SIG-M5 (cell line): ENCODE data around the gene SLC25A47.
"Not testable (repeated sequence)": the region's sequence is repeated elsewhere in the genome, so short reads cannot be mapped to it uniquely, and the experiment has no call there.

Source experiments
- DNase-seq: peaks from one replicate; lab custom pipeline; 2025; lab: John Stamatoyannopoulos, UW

The SLC25A47 gene, protein sequence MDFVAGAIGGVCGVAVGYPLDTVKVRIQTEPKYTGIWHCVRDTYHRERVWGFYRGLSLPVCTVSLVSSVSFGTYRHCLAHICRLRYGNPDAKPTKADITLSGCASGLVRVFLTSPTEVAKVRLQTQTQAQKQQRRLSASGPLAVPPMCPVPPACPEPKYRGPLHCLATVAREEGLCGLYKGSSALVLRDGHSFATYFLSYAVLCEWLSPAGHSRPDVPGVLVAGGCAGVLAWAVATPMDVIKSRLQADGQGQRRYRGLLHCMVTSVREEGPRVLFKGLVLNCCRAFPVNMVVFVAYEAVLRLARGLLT

DNA sequence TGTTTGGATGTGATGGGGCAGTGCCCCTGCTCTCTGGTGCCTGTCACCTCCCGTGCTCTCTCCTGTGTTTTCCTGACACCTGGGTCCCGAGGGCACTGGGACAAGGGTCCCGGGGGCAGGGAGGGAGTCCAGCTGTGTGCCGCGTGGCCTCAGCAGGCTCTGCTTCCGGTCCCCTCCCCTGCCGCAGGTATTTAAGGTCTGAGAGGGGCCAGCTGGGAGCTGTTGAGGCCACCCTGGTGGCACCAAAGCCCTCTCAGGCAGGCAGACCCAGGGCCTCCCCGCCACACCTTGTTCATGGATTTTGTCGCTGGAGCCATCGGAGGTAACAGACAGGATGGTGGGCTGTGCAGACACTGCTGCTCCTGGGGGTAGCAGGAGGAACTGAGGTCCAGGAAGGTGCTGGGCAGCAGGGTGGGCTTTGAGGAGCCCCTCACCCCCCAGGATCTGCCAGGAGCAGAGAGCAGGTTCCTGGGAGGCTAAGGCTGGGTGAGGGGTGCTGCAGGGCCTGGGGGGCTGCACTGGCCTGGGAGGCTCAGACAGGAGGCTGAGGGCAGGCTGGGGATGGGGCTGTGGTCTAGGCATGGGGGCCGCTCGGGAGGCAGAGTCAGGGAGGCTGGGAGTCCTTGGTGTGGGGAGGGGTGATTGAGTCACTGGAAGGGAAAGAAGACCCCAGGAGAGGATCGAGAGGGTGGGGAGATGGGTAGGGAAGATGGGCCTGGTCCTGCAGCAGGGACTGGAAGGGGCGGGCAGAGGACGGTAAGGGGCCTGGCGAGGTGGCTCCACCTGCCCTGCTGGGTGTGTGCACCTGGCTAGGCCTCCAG lies at the start of gene SLC25A47:
TSS of gene SLC25A47 (plus strand) at position 219 of the 821 bp plus-strand sequence. CDS start at position 295, 76 bp downstream.
- no peak for DNase-seq

DNA sequence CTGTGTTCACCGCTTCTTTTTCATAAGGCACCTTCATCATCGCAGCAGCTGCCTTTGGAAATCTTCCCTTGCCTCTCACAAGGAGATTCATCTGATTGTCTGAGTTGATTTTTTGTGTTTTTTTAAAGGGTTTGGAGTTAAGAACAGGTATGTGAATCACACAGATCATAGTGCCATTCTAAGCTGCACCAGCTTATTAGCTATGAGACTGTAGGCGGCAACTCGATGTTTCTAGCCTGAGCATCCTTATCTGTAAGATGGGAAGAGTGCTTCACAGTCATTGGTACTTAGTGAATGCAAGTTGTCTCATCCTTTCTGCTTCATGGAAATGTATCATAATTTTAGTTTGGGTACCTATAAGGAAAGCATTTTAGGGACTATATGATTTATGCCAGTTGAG lies 48.9 kb upstream of the SLC25A47 start:
- DNase-seq, result no peak

DNA sequence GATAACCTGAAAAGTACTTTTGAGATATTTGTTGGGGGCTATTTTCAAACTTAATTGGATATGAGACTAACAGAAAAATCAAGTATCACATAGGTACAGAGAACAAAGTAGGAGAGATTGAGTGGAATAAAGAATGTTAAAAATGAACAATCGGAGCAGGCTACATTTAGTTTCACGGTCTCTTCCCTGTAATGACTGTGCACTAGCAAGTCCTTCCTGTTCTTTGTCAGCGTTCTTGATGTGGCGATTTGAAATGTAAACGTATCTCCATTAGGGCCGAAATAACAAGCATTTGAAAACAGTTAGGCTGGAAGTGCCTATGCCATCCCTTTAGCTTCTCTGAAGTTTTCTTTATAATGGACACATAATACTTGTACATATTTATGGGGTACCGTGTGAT lies 47.9 kb upstream of the SLC25A47 start:
- no peak for DNase-seq

DNA sequence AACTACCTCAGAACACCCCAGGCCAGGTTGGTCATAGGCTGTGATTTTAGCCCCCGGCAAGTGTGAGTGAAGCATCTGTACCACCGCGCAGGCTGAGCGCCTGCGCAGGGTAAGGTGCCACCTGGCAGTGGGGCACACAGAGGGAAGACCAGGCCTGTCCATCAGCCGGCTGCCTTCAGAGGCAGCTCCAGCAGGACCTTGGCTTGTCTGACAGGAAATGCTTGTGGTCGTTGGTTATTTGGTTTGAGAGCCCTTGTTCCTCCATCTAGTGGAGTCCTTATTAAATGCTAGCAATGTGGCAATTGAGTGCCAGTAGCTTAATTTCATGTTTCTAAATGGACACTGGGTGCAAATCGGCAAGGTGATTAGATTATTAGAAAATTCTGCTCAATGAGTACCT lies 44.4 kb upstream of the SLC25A47 start:
- DNase-seq, result no peak

DNA sequence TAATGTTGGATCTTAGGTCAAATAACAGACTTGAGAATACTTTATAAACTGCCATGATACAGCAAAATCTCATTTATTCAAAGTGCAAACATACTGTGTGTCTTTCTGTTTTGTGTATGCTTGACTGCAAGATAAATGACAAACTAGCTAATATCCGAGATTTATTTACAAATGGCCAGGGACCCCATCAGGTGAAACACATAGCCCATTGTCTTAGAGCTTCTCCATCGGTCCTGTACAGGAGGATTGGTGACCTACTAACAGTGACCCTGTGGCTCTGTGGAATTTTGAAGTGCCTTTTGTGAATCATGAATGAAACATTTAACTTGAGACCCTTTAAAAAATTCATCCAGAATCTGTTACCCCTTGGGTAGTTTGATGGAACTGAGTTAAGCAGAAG lies 44.0 kb upstream of the SLC25A47 start:
- DNase-seq, result no peak

DNA sequence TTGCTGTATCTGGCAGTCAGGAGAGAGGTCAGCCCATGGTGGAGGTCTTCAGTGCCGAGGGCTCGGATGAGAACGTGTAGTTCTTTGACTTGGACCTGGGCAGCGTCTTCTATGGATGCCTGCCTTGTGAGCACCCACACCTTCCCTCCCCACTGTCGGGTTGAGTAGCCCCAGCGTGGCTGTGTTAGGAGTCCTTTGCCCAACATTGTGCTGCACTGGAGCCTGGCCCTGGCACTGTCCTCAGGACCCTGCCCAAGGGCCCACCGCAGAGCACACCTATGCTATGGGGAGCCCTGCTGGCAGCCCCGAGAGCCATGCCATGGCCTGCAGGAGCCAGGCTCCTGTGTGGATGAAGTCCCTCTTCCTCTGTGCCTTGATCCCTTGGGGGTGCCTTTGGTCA lies 43.6 kb upstream of the SLC25A47 start:
- no peak for DNase-seq

DNA sequence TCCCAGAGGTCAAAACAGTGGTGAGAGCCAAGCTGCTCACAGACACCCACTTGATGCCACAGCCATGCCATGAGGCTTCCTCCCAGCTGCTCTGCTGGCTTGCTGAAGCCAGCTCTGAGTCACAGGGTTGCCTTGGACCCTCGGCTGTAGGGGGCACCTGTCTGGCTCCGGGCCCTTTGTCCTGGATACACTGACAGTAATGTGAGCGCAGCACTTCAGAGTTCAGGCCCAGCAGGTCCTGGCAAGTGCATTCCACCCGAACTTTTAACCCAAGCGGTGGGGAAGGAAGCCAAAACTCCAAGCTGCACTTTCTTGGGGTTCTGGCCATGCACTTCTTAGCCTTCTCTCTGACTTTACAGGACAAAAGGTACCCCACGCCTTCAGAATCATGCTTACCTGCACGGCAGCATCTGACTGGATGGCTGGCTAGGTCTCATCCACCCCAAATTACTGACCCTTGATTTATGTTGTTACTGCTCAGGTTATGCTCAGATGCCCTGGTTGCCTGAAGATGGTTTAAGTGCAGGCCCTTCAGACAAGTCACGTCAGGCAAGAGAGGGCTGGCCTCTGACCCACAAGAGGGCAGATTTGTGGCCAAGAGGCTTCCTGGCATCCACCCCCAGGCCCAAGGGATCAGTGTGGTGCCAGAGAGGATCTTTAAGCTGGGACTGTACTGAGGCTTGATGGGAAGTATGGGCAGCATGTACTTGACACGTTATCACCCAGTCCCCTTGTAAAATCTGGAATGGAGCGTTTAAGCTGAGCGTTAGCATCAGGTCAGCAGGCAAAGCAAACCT lies 41.7 kb upstream of the SLC25A47 start:
- DNase-seq, result no peak

DNA sequence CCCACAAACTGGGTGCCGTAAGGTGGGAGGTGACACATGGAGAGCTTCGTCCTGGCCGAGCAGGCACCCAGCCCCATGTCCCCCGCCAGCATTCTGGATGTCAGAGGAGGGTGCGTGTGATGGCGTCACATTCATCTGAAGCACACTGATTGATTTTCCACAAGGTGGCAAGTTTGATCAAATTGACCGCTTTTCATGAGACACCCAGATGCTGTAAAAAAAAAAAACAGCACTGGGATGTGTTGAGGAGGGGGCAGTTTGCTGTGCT lies 41.1 kb upstream of the SLC25A47 start:
- DNase-seq, result no peak

DNA sequence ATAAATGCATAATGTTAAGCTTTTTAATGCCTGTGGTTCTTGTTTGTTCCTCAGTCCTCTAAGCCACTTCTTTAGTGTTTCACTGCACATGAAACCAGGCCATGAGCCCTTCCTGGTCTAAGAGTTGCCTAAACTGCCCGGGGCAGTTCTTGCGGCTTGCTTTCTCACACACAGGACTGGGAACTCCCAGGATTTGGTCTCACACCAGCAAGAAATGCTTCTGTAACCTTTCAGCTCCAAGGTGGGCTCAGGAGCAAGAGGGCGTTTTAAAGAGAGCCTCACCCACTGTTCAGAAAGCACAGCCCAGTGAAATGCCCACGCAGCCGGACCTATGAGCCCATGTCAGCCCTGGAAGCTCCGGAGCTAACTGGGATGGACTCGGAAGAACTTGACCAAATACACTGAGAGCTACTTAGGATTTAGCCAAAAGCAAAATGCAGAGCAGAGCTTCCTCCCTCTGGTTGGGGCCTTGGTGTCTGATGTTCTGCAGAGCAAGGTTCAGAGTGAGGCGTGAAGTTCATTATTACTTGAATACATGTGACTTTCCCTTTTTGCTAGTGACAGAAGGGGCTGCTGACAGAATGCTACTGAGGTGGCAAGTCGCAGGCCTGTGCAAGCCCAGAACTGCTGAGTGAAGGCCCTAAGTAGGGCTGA lies 40.2 kb upstream of the SLC25A47 start:
- no peak for DNase-seq

DNA sequence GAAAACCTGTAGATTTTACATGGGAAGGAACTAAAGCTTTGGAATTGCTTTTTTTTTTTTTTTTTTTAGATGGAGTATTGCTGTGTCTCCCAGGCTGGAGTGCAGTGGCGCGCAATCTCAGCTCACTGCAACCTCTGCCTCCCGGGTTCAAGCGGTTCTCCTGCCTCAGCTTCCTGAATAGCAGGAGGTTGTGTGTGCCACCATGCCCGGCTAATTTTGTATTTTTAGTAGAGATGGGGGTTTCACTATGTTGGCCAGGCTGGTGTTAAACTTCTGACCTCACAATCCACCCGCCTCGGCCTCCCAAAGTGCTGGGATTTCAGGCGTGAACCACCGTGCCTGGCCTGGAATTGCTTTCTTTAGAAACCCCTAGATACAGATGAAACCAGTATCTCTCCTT lies 39.7 kb upstream of the SLC25A47 start:
- DNase-seq, result not testable (repeated sequence)

DNA sequence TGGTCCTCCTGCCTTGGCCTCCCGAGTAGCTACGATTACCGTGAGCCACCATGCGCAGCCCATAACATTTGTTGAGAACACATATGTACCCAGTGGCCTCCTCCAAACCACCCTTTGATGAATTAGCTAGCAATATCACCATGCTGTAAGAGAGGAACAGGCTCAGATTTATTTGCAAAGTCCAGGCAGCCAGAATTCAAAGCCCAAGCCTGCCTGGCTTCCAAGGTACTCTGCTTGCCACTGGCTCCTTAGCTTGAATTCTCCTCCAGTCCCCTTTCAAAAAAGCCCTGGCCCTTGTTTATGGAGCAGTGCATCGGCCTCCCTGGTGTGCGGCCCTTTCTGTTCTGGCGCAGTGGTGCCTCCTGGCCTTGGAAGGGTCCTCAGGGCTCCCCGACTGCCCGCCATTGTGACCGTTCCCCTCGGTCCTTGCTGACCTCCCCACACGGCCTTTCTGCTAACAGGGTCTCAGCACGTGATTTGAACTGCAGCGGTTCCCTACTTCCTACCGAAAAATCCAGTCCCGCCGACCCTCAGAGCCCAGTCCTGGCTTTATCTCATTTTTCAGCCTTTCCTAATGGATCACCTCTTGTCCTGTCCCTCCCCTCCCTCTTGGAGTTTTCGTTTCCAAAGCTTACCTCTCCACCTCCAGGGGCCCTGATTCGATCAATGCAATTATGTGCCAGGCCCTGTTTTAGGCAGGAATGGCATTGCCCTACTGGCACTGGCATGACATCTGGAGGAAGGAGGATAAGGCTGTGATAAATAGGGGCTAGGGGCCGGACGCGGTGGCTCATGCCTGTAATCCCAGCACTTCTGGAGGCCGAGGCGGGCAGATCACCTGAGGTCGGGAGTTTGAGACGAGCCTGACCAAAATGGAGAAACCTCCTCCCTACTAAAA lies 38.9 kb upstream of the SLC25A47 start:
- no peak for DNase-seq

DNA sequence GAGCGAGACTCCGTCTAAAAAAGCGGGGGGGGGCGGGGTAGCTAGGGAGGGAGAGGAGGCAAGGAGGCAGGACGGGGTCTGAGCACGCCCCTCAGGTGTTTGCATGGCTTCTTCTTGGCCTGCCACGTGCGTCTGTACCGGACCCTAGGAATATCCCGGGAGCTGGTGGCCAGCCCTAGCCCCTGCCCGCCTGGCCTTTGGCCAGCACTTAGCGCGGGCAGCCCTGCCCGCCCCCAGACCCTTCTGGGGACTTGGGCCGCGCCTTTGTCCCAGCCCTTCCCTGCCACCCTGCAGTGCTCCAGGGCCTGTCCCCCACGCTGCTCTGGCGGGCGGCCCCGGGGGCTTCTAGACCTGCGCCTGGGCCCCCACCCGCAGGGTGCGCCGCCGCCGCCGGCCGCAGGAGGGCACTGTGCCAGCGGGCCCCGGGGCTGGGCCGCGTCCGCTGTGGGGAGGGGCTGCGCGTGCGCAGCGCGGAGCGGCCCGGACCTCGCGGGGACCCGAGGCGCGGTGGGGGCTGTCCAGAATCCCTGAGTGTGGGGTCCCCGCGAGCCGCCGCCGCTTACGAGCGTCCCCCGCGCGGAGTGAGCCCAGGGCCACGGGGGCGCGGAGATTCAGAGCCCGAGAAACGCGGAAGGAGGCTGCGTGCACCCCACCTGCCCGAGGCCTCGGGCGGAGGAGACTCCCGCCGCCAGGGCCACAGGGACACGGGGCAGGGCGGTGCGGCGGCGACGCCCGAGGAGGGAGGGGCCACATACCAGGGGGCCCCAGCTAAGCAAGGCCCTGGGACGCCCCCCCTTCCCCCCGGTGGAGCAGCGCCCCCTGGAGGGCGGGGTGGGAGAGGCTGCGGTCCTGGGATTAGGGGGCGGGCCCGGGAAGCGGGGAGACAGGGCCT lies 37.9 kb upstream of the SLC25A47 start:
- DNase-seq, result no peak

DNA sequence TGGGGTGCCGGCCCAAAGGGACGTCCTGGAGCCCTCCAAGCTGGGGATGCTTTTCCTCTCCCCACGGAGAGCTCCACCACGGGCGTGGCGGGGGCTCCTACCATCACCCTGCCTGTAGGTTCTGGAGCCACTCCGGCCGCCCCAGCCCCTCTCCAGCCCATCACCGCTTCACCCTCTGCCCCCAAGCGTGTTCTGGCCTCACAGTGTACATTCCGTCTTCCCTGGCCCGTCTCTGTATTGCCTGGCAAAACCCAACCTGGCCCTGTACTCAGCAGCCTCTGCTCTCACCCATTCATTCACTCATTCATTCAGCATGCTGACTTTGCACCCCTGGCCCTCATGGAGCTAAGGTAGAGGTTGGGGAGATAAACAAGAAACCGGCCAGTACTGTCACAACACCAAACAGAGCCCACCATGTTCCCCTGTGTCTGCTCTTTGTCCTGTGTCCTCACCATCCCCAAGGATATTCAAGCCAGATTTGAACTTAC lies 37.2 kb upstream of the SLC25A47 start:
- DNase-seq, result no peak

DNA sequence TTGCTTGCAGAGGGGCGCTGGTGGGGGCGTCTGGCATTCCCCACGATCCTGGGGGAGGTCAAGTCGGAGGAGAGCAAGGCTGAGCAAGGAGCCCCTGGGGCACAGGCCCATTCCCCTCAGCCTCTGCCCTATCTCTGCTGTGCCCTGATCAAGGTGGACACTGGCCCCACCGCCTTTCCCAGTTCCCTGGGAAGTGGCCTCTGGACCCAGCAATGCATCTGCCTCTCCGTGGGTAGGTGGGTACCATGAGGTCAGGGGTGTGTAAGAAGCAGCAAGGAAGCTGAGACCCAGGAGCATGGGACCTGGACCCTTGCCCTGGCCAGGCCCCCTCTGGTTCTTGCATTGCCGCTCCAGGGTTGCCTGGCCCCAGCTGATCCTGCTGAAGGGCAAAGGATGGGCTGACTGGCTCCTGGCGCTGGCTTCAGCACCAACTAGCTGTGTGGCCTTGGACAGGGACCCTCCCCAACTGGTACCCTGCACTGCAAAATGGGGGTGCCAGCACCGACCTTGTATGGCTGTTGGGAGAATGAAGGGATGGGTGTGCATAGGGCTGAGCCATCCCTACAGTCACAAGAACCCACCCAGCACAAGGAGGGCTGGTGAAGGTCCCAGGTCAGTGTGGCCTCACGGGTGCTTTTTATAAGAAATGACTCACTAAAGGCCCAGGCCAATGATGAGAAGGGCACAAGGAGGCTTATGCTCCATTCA lies 36.5 kb upstream of the SLC25A47 start:
- DNase-seq, result no peak

DNA sequence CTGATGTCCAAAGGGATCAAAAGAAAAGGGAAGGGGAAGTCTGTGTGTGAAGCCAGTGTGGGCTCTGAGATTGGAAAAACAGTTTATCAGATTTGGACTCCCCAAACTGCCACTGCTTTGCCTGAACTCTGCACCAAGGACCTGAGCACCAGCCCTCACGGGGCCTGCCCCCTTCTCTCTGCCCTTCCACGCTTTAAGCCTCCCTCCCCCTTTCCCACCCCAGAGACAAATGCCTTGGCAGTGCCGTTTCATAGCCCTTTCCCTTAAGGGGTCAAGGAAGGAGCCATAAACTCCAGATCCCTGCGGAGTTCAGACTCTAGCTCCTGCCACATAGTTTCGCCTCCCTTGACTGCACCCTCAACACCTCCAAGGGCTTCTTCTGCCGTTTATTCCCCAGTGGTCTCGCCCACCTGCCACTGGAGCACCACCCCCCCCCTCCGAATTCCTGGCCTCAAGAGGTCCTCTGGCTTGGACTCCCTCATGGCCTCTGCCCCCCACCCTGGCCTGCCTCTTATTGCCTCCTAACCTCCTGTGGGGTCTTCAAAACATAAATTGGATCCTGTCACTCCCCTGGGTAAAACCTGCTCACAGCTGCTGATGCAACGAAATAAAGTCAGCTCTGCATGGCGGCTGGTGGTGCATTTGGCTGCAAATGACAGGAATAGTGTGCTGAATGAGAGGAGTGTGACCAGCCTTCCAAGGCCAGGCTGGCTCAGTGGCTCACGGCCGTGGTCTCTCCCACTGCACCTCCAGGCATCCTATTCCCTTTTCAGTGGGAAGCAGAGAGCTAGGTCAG lies 35.7 kb upstream of the SLC25A47 start:
- DNase-seq, result no peak

DNA sequence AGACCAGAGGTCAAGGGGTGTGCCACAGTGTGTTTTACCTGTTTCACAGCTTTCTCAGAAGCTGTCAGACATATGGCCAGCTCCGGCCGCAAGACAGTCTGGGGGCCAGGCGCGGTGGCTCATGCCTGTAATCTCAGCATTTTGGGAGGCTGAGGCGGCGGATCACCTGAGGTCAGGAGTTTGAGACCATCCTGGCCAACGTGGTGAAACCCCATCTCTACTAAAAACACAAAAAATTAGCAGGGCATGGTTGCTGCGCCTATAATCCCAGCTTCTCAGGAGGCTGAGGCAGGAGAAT lies 35.2 kb upstream of the SLC25A47 start:
- DNase-seq, result not testable (repeated sequence)

DNA sequence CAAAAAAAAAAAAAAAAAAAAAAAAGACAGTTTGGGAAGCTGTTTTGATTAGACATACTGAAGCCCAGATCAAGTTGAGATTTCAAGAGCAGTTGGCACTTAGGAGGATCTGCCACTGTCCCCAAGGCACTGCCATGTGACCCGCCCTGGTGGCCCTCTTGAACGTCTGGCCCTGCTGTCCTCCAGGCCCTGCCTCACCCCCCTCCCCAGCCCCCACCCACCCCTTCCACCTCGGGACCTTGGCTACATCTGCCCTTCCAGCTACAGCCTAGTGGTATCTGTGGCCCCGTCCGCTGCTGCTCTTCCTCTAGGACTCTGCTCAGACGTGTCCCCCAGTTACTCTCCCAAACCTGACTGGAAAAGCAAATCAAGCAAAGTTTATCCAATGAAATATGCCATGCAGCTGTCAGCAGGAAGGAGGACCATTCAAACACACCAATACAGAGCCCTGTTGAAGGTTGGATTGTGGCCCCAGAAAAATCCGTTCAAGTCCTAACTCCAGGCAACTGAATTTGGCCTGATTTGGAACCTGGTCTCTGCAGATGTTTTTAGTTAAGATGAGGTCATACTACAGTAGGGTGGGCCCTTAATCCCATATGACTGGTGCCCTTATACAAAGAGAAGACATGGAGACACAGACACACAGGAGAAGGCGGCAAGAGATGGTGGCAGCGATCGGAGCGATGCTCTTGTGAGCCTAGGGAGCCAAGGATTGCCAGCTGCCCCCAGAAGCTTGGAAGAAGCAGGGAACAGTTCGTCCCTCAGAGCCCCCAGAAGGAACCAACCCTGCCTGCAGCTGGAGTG lies 34.6 kb upstream of the SLC25A47 start:
- no peak for DNase-seq
